ENCODE data around the gene RNU6-1.

RNU6-1 gene

DNA sequence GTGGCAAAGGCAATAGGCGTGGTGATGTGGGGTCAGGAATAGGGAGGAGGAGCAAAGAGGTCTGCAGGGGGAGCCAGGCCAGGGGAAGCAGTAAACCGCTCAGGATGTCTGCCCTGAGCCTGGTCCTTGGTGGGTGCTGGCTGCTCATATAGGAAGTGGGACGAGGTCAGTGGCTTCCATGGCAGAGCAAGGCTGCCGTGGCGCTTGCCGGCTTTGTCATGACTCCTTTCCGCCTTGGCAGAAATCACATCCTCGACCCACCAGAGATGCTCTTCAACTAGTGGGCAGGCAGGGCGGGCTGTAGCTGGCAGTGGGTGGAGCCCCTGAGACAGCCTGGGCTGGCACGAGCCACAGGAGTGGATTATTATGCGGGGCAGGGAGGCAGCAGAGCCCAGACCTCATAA is 27.6 kb downstream of the RNU6-1 start:
- no peak for TF ChIP-seq POLR2A (IDR thresholded peaks at IDR 0.05; ENCODE audit: low read depth, low read length)
- FAIRE-seq (no peak), DNase-seq (ENCODE audit: insufficient read length, low spot score) (no peak)

DNA sequence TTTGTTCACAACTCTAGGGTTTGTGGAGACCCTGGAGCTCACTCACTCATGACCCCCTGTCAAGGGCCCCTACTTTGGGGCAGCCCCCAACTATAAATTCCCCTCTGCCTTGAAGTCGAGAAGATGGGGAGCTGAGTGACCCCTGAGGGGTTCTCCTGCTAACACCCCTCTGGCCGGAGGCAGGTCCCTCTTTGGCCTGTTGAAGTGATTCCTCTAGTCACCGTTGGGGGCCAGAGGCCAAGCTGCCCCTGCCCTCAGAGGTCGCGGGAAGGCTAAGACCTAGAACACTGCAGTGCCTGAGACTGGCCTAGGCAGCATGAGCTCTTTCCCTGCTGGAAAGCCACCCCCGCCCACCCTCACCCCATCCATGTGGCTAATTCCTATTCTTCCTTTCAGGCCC is 30.0 kb downstream of the RNU6-1 start:
- no peak for TF ChIP-seq POLR2A (IDR thresholded peaks at IDR 0.05; ENCODE audit: low read depth, low read length)
- FAIRE-seq (no peak), DNase-seq (ENCODE audit: insufficient read length, low spot score) (no peak)

DNA sequence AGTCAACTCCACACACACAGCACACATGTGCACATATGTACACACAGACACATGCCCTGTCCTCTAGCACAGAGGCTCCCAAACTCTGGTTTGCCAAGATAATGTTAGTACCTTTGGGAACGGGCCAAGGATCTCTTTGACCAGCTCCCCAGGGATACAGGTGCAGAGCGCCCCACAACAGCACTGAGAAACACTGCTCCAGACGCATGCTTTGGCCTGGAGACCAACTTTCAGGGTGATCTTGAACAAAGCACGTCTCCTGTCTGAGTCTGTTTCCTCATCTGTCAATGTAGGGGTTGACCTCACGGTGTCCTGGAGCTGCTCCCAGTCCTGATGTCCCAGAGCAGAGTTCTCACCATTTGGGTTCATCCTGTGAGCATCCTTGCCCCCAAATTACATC is 30.4 kb downstream of the RNU6-1 start:
- no peak for TF ChIP-seq POLR2A (IDR thresholded peaks at IDR 0.05; ENCODE audit: low read depth, low read length)
- FAIRE-seq (no peak), DNase-seq (ENCODE audit: insufficient read length, low spot score) (no peak)

DNA sequence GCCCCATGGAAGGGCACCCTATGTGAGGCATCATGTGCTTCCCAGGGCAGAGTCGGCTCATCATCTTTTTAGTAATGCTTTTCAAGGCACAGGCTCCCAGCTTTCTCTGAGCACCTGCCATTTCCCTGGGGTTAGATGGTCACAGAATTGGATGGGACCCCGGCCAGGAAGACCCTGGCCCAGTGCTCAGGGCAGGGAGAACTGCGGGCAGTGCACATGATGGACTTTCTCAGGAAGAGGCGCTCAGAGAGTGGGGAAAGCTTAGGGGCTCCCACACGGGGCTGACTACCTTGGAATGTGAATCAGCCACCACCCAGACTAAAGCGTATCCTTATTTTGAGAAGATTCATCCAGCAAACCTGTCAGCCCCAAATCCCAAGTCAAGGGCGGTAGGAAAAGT is 31.0 kb downstream of the RNU6-1 start:
- FAIRE-seq (no peak), DNase-seq (ENCODE audit: insufficient read length, low spot score) (no peak)
- TF ChIP-seq POLR2A (IDR thresholded peaks at IDR 0.05; ENCODE audit: low read depth, low read length) = no peak

DNA sequence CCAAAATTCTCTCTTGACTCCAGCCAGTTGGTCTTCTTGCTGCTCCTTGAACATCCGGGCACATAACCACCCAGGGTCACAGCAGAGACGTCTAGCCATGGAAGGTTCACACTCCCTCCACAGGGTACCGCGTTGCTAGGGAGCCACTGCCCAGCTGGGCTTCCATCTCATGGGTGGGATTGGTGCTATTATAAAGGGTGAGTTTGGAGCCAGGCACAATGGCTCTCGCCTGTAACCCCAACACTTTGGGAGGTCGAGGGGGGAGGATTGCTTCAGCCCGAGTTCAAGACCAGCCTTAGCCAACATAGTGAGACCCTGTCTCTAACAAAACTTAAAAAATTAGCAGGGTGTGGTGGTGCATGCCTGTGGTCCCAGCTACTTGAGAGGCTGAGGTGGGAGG is 32.0 kb downstream of the RNU6-1 start:
- no peak for FAIRE-seq
- no peak for TF ChIP-seq POLR2A (IDR thresholded peaks at IDR 0.05; ENCODE audit: low read depth, low read length)

DNA sequence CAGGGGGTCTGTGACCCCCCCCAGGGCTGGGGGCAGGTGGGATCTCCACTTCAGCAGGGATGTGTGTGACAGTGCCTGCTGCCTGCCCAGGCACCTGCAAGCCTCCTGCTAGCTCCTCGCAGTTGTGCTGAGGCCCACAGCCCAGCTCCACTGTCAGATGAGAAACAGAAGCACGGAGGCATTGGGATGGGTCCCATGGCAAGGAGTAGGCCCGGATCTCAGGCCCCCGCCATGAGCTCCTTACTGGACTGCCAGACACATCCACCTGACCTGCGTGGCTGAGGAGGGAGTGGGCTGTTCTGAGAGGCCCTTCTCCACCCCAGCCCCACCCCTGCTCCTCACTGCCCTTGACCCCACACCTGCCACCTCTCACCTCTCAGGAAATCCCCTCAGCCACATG is 32.7 kb downstream of the RNU6-1 start:
- TF ChIP-seq POLR2A (IDR thresholded peaks at IDR 0.05; ENCODE audit: low read depth, low read length) = no peak
- DNase-seq (ENCODE audit: insufficient read length, low spot score) (no peak), FAIRE-seq (no peak)

More for the DNA sequence above, 32.0 kb downstream of the RNU6-1 start:
- no peak for DNase-seq (ENCODE audit: insufficient read length, low spot score)

DNA sequence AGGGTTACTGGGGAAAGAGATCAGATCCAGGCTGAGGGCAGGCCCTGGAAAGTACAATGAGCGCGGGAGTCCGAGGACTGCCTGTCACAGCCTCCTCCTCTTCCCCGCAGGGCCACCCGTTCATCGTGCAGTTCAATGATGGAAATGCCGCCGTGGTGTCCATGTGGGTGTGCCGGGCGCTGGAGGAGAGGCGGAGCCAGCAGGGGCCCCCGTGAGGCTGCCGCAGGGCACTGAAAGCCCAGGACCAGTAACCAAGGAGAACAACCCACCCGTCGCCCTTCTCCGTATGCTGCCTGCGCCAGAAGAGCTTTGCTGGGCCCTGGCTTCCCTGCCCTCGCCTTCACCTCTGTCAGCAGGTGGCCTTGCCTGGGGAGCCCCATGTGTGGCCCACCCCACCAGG is 33.3 kb downstream of the RNU6-1 start:
- no peak for FAIRE-seq
- TF ChIP-seq POLR2A (IDR thresholded peaks at IDR 0.05; ENCODE audit: low read depth, low read length) = no peak
- DNase-seq (ENCODE audit: insufficient read length, low spot score) = no peak

DNA sequence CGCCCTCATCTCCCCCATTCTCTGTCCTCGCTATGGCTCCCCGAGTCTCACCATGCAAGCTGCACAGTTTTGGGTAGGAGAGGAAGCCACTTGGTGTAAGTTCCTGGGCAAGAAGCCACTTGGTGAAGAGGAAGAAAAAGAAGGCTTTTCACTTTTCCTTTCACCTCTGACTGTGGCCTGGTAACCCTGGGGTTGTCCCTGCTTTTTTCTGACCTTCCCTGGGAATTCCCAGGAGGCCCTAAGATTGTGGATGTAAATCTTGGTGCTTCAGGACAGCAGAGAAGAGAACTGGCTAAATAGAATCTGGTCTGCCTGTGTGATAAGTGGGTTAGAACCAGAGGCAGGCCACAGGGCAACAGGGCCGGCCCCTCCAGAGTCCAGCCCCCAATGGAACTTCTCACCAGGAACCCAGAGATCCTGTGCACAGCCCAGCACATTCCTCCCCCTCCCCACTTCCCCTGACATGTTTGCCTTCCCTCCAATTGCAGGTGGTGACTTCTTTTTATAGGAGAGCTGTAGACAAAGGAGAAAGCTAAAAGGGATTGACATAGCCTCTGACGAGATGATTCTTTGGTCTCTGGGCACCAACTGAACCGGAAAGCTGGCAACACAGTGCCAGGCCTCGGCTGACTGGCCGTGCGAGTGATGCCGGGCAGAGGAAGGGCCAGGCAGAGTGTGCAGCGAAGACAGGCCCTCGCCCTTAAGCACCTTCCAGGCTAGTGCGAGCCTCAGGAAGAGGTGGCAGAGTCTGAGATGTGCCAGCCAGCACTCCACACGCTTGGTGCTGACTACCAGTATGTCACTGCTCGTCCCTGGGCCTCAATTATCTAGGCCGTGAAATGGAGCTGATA is 34.0 kb downstream of the RNU6-1 start:
- FAIRE-seq (no peak), DNase-seq (ENCODE audit: insufficient read length, low spot score) (no peak)
- TF ChIP-seq POLR2A (IDR thresholded peaks at IDR 0.05; ENCODE audit: low read depth, low read length) = no peak

DNA sequence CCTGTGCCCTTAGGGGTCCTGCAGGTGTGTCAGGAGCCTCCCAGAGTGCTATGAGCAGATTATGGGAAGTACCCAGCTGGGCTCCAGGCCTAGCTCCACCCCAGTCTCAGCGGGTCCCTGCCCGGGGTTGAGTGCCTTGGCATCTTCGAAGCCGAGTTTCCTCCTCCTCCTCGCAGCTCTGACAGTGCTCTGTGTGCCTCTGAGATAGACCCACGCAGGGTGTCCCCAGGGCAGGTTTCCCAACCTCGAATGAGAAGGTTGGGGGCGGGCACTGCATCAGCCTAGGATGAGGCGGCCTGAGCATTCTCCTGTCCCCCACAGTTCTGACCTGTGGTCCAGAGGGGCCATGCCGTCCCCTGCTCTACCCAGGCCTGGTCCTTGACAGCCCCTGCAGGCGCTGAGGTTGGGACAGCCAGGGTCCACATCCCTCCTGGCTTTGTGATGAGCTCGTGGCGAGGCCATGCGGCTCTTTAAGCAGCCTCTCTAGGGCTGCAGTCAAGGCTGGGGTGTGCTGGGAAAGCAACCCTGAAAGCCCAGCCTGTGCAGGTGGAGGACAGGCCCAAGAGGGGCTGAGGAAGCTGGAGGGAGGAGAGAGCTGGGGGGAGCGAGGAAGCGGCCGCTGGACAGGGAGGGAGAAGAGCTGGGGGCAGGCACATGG is 34.7 kb downstream of the RNU6-1 start:
- no peak for TF ChIP-seq POLR2A (IDR thresholded peaks at IDR 0.05; ENCODE audit: low read depth, low read length)
- DNase-seq (ENCODE audit: insufficient read length, low spot score) (no peak), FAIRE-seq (no peak)

DNA sequence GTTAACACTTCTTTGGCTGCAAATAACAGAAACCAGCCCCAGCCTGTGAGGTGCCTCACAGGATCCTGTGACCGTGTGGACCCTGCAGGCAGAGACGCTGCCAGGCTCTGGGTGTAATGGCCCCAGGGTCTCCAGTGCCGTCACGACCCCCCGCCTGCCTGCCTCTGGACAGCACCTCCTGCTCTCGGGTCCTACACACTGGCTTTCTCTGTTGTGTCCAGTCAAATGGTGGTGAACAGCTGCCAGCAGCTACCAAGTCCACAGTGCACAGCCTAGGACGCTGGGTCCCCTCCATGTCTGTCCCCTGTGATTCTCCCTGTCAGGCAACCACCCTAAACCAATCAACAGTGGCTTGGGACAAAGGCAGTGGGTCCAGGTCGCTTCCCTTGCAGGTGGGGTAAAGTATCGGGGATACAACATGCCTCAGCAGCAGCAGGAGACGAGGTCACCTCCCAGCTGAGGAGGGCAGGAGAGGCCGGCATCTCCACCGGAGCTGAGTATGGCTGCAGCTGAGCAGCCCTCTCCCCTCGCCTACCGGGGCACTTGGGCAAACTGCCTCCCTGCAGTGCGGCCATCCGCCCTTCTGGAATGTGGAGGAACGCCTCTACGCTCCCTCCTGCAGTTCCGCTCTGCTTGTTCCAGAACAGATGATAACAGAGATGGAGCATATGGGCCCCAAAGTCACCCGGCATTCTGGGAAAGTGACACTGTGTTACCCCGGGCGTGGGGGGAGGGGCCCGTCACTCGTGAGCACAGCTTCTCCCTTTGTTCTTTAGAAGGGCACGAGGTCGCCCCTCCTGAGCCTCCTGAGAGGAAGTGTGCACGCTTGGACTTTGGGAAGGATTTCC is 35.6 kb downstream of the RNU6-1 start:
- no peak for TF ChIP-seq POLR2A (IDR thresholded peaks at IDR 0.05; ENCODE audit: low read depth, low read length)
- DNase-seq (ENCODE audit: insufficient read length, low spot score) (no peak), FAIRE-seq (no peak)

DNA sequence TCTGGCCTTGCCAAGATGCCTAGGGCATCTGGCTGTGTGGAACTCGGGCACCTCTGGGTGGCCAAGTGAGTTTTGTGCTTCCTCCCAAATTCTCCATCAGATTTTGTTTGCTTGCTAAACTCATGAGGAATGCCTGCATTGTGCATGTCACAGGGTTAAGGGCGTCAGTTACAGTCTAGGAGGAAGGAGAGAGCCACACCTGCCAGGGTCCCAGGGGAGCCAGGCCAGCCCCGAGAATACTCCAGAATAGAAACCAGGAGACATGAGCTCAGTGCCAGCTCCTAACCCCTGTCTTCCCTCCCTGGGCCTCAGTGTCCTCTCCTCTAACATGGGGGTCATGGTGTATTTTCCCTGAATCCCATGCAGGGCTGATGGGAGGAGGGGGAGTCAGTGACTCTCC is 36.5 kb downstream of the RNU6-1 start:
- TF ChIP-seq POLR2A (IDR thresholded peaks at IDR 0.05; ENCODE audit: low read depth, low read length) = no peak
- no peak for DNase-seq (ENCODE audit: insufficient read length, low spot score)
- FAIRE-seq = no peak

DNA sequence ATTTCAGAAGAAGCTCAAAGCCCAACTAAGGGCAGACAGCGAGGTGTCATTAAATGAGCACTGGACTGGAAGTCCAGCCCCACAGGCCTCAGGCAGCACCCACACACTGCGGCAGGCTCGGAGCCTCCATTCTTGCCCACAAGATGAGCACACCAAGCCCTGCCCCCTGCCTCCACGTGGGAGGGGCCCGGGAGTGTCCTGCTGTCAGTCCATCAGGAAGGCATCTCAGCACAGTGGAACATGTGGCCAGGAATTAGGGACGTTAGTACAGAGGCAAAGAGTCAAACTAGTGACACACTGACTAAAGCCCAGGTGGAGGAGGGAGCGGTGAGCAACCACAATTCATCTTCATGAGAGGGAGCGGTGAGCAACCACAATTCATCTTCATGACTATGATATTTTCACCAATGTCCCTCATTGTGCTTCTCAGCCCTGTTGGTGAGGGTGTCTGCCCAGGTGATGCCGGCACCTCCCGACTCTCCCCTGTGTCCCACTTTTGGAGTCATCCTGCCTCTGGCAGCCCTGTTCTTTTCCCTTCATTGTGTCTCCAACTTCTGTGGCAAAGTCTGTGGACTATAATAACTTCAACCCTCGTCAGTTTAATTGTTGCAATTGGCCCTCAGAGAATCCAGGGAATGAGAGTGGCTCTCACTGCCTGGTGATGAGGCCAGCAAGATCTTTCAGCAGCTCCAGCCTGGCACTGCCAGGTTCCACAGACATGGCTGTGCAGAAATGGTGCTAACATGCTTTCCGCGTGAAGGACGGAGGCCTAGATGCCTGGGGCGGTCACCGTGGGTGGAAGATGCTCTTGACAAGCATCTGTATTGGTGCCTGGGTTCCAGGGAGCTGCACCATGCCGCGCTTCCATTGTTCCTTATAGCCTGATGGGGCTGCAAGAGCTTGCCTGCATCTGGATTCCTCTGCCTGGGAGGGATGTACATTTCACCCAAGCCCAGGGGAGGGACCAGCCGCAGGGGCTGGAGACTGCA is 37.6 kb downstream of the RNU6-1 start:
- no peak for TF ChIP-seq POLR2A (IDR thresholded peaks at IDR 0.05; ENCODE audit: low read depth, low read length)
- FAIRE-seq (no peak), DNase-seq (ENCODE audit: insufficient read length, low spot score) (no peak)

DNA sequence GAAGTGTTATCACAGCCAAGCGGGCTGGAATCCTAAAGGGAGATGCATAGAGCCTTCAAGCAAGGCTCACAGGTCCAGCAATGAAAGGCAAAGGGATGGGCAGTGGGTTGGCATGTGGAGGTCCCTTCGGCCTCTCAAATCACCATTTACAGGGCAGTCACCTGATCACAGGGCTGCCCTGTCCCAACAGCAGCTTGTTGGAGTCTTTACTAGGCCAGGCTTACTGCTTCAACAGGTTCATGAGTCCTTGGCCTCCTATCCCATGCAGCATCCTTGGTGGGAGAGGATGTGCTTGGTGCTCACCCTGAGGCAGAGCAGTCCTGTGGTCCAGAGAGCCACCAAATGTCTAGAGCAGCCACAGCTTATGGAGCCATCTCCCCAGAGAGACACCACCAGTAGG is 38.7 kb downstream of the RNU6-1 start:
- TF ChIP-seq POLR2A (IDR thresholded peaks at IDR 0.05; ENCODE audit: low read depth, low read length) = no peak
- DNase-seq (ENCODE audit: insufficient read length, low spot score) (no peak), FAIRE-seq (no peak)

Data from H54 (cell line).